OCI-LY7 (cell line): ENCODE data around the gene VWC2L.

Experiments
- CTCF ChIP-seq: fragments of 200-600 bp; sonication (generic); conservative IDR thresholded peaks from 2 replicates; pipeline ENCODE4 v1.5.1; 2014; ENCODE audit warnings: mild to moderate bottlenecking, antibody characterized with exemption, low read length, moderate library complexity, mixed read lengths
- EZH2phosphoT487 ChIP-seq: fragments of 200-600 bp; sonication (generic); IDR thresholded peaks from 2 replicates; pipeline ENCODE4 v1.6.1; 2018; ENCODE audit warnings: low read depth, borderline replicate concordance, mild to moderate bottlenecking, mixed run types, antibody characterized with exemption, low read length, moderate library complexity, mixed read lengths

DNA sequence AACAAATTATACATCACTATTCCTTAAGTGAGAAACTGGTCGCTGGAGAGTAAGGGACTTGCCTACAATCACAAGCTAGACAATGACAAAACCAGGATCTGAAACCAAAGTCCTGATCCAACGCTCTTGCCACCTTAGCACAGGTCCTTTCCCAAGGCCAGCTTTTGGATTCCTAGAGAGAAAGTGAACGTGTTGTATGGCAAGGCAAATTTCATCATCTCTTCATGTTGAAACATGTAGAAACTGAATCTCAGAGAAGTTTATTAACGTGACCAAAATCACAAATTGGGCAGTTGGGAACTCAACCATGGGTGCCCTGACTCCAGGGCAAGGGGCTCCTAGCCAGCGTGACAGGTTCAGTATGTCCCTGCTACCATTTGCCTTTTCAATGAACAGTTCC, 118.2 kb downstream of the VWC2L start:
- TF ChIP-seq CTCF: no peak
- no peak for TF ChIP-seq EZH2phosphoT487
